Calu3 (cell line): ENCODE data around the gene TXNDC16. TPM values are rescaled to one million over a fixed set of nuclear protein-coding genes. Genes with fewer than 3 reads are reported as not detected.

Source experiments
- BruUV-seq: library from RNA; stranded (reverse); fragments of 400-500 nt; replicated peaks from 2 replicates; lab custom pipeline; 2021; lab: Mats Ljungman, UMichigan
- CTCF ChIA-PET: fragments of 300-600 bp; sonication (Branson Sonifier 250); formaldehyde crosslinking; loops from one replicate; lab custom pipeline; 2022; ENCODE audit warnings: antibody characterized with exemption; lab: Charles Lee
- DNase-seq: peaks from one replicate; pipeline ENCODE4 v3.0.0; 2022
- H3K27ac Mint-ChIP-seq: one replicate; pipeline ENCODE4 v1.8.0; 2022; ENCODE audit warnings: mixed read lengths; ENCODE audit not compliant: unreplicated experiment
- H3K27me3 Mint-ChIP-seq: one replicate; pipeline ENCODE4 v1.8.0; 2022; ENCODE audit warnings: mixed read lengths; ENCODE audit not compliant: unreplicated experiment
- H3K36me3 Mint-ChIP-seq: one replicate; pipeline ENCODE4 v1.8.0; 2022; ENCODE audit warnings: mild to moderate bottlenecking, moderate library complexity, mixed read lengths; ENCODE audit not compliant: insufficient read depth, unreplicated experiment
- H3K4me1 Mint-ChIP-seq: one replicate; pipeline ENCODE4 v1.8.0; 2022; ENCODE audit warnings: mild to moderate bottlenecking, low read depth, mixed read lengths; ENCODE audit not compliant: unreplicated experiment
- H3K4me3 Mint-ChIP-seq: one replicate; pipeline ENCODE4 v1.8.0; 2022; ENCODE audit warnings: mild to moderate bottlenecking, low read depth, moderate library complexity, mixed read lengths; ENCODE audit not compliant: unreplicated experiment
- H3K9me3 Mint-ChIP-seq: one replicate; pipeline ENCODE4 v1.8.0; 2022; ENCODE audit warnings: low read depth, mixed read lengths; ENCODE audit not compliant: unreplicated experiment
- intact Hi-C: fragments of 100-400 bp; cut with micrococcal nuclease; formaldehyde crosslinking; loops from one replicate; pipeline ENCODE4 v1.10.0; 2022; ENCODE audit not compliant: unreplicated experiment
- total RNA-seq: library from RNA; stranded (reverse); gene quantifications from 2 replicates; pipeline ENCODE4 v1.2.3, GENCODE V29; 2022
- TF ChIP-seq, protein P1 (sequence below): fragments of 200-600 bp; IDR thresholded peaks from one replicate; pipeline ENCODE4 v1.8.0; 2022; ENCODE audit warnings: antibody characterized with exemption; ENCODE audit not compliant: unreplicated experiment

TXNDC16 gene
- total RNA-seq, 1 experiment from 2014 or later, result 3.5 TPM

DNA sequence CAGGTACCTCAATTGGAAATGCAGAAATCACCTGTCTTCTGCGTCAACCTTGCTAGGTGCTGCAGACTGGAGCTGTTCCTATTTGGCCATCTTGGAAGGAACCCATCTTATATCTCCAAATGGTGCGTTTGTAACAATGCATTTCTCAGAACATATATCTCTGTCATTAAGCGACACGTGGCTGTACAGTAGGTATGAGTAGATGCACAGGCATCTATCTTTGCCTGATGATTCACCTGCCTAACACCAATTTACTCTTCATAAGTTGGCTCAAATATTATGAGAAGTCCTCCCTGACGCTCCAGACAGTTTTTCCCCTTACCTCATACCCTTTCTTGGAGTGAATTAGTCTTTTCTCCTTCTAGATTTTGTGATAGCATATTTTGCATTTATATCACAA, 44.6 kb upstream of the TXNDC16 start:
- no peak for DNase-seq
- CTCF ChIA-PET, result no interaction called here
- intact Hi-C loops, result no loop called here
- Mint-ChIP-seq H3K36me3 (no peaks in the 10 kb centered on the region), H3K27me3 (peaks cover 21% of the 10 kb centered on the region), H3K9me3 (peaks cover 5% of the 10 kb centered on the region), H3K27ac (no peak overlapping the region), H3K4me3 (no peak overlapping the region), H3K4me1 (no peaks in the 10 kb centered on the region)
- TF ChIP-seq, protein P1, sequence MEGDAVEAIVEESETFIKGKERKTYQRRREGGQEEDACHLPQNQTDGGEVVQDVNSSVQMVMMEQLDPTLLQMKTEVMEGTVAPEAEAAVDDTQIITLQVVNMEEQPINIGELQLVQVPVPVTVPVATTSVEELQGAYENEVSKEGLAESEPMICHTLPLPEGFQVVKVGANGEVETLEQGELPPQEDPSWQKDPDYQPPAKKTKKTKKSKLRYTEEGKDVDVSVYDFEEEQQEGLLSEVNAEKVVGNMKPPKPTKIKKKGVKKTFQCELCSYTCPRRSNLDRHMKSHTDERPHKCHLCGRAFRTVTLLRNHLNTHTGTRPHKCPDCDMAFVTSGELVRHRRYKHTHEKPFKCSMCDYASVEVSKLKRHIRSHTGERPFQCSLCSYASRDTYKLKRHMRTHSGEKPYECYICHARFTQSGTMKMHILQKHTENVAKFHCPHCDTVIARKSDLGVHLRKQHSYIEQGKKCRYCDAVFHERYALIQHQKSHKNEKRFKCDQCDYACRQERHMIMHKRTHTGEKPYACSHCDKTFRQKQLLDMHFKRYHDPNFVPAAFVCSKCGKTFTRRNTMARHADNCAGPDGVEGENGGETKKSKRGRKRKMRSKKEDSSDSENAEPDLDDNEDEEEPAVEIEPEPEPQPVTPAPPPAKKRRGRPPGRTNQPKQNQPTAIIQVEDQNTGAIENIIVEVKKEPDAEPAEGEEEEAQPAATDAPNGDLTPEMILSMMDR, result no peak
- no TSS peak for BruUV-seq

DNA sequence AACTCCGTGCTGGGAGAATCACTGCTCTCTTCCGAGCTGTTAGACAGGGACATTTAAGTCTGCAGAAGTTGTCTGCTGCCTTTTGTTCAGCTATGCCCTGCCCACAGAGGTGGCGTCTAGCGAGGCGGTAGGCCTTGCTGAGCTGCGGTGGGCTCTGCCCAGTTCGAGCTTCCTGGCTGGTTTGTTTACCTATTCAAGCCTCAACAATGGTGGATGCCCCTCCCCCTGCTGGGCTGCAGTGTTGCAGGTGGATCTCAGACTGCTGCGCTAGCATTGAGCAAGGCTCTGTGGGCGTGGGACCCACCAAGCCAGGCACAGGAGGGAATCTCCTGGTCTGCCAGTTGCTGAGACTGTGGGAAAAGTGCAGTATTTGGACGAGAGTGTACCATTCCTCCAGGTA, 44.0 kb upstream of the TXNDC16 start:
- intact Hi-C loops, result no loop called here
- BruUV-seq, result no TSS peak
- CTCF ChIA-PET, result no interaction called here
- Mint-ChIP-seq H3K4me3 (no peak overlapping the region), H3K36me3 (no peaks in the 10 kb centered on the region), H3K4me1 (no peaks in the 10 kb centered on the region), H3K27me3 (peaks cover 21% of the 10 kb centered on the region), H3K9me3 (peaks cover 5% of the 10 kb centered on the region), H3K27ac (no peak overlapping the region)
- DNase-seq, result no peak
- TF ChIP-seq, protein P1, result no peak

DNA sequence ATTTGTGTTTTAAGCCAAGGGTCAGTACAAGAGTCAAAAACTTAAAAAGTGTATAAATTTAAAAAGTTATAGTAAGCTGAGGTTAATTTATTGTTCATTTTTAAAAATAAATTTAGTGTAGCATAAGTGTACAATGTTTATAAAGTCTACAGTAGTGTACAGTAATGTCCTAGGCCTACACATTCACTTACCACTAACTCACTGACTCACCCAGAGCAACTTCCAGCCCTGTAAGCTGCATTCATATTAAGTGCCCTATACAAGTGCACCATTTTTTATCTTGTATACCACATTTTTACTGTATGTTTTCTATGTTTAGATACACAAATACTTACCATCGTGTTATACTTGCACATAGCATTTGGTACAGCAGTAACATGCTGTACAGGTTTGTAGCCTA, 38.0 kb upstream of the TXNDC16 start:
- Mint-ChIP-seq H3K36me3 (no peaks in the 10 kb centered on the region), H3K9me3 (peaks cover 3% of the 10 kb centered on the region), H3K27ac (no peak overlapping the region), H3K27me3 (peaks cover 14% of the 10 kb centered on the region), H3K4me3 (no peak overlapping the region), H3K4me1 (no peaks in the 10 kb centered on the region)
- no TSS peak for BruUV-seq
- TF ChIP-seq, protein P1, result no peak
- intact Hi-C loops, result no loop called here
- DNase-seq, result no peak
- CTCF ChIA-PET, result no interaction called here

DNA sequence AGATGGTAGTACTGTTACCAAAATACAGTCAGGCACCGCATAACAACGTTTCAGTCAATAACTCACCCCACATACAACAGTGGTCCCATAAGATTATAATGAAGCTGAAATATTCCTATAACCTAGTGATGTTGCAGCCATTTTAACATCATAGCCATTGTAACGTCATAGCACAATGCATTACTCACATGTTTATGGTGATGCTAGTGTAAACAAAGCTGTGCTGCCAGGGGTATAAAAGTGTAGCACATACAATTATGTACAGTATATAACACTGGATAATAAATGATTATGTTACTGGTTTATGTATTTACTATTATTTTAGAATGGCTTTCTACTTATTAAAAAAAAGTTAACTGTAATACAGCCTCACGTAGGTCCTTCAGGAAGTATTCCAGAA, 37.3 kb upstream of the TXNDC16 start:
- intact Hi-C loops, result no loop called here
- BruUV-seq, result no TSS peak
- Mint-ChIP-seq H3K9me3 (peaks cover 3% of the 10 kb centered on the region), H3K27ac (no peak overlapping the region), H3K4me3 (no peak overlapping the region), H3K27me3 (peaks cover 7% of the 10 kb centered on the region), H3K4me1 (no peaks in the 10 kb centered on the region), H3K36me3 (no peaks in the 10 kb centered on the region)
- TF ChIP-seq, protein P1, result no peak
- no peak for DNase-seq
- CTCF ChIA-PET, result no interaction called here
